ENCODE data around the gene ENDOU.

DNA sequence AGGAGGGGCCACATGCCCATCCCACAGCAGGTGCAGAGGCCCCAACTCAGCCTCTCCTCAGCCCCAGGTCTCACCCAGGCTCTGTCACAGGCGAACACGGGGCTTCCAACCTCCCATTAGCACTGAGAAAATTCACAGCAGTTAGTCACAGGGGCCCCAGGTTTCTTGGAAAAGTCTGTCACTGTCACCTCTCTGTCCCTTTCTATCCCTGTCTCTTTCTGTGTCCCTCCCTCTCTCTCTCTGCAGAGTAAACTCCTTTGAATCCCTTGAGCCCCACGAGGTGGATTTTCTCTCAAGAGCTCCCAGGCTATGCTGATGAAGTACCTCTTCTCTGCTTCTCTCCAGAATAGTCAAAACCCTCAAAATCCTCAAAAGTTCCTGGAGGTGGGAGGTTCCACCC, 14.0 kb upstream of the ENDOU start:
- TF ChIP-seq POLR2A (IDR thresholded peaks at IDR 0.05; ENCODE audit: borderline replicate concordance, extremely low read depth, insufficient read depth, insufficient read length) (no peak), RAD21 (IDR thresholded peaks at IDR 0.05; ENCODE audit: low read depth) (no peak), CTCF (IDR thresholded peaks at IDR 0.05 in 2 of 3, conservative IDR thresholded peaks at IDR 0.05 in 1 of 3; ENCODE audit: borderline replicate concordance in 1 of 3, insufficient read depth in 1 of 3, low read depth in 2 of 3, low read length in 2 of 3) (no peak)
